NCI-H510A treated with DMSO at 0.1 percent for 48 hours (cell line): ENCODE measurements around the gene GRAMD1A.
"Not testable (repeated sequence)": the region's sequence is repeated elsewhere in the genome, so short reads cannot be mapped to it uniquely, and the experiment has no call there.

Experiments
- DNase-seq: peaks from one replicate; lab custom pipeline; 2025; lab: John Stamatoyannopoulos, UW

GRAMD1A gene

DNA sequence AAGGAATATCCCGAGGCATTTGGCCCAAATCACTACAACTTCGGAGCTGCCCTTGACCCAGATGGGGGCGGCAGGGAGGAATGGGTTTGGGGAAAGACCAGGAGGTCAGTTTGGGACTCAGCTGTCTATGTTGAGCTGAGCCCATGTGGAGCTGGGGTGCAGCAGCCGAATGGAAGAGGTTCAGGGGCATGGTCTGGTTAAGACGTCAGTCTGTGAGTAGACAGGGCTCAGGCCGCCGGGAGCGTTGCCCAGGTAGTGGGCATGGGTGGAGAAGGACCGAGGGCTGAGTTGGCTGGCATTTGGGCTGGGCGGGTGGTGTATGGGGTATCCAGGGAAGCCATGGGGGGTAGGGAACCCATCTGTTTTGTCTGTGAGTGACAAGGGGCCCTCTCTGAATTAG, 20.9 kb downstream of the GRAMD1A start:
- no peak for DNase-seq

DNA sequence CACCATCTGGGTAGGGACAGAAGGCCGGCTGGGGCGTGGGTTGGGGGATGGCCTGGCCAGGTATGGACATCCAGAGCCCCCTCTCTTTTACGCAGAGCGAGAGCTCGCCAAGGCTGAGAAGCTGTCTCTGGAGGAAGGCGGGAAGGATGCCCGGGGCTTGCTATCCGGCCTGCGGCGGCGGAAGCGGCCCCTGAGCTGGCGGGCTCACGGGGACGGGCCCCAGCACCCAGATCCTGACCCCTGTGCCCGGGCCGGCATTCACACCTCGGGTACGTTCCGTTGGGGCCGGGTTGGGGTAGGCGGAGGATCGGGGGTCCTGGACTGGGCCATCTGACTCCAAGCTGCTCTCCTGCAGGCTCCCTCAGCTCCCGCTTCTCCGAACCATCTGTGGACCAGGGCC, 21.5 kb downstream of the GRAMD1A start:
- no peak for DNase-seq

DNA sequence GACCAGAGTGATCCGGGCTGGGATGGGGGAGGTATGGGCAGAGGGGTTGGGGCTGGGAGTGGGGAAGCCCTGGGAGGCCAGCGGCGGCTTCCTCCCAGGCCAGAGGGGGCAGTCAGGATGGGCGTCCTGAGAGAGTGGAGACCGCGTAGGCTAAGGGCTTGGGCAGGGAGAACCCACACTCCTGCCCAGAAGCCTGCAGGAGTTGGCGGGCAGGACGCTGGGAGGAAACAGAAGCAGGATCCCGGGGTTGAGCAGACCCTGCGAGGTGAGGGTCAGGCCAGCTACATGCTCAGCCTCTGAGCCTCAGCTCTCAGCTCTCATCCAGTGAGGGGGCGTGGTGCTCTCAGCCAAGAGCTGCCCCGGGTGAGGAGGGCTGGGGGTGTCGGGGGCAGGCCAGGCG, 22.3 kb downstream of the GRAMD1A start:
- DNase-seq = no peak

DNA sequence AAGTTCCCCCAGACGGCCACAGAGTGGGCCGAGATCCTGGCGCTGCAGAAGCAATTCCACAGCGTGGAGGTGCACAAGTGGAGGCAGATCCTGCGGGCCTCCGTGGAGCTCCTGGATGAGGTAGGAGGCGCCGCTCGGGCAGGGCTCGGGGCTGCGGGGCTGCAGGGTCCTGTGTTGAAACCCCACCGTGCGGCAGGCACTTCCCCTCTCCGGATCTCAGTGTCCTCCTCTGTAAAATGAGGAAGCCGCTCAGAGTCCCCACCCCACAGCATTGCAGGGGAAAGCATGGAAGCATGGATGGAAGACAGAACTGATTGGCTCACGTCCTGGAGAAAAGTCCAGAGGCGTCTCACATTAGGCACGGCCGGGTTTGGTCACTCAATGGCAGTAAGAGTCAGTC, 23.3 kb downstream of the GRAMD1A start:
- no peak for DNase-seq

GRCh38 chr19:35024095-35024494, 24.0 kb downstream of the GRAMD1A start:
- no peak for DNase-seq

GRCh38 chr19:35025969-35026368, 25.8 kb downstream of the GRAMD1A start:
- no peak for DNase-seq

GRCh38 chr19:35026418-35026817, 26.3 kb downstream of the GRAMD1A start:
- DNase-seq = no peak

- no peak for DNase-seq
Observed at GRCh38 chr19:35027009-35027408, 26.9 kb downstream of the GRAMD1A start.

GRCh38 chr19:35027851-35028599, 27.9 kb downstream of the GRAMD1A start:
- DNase-seq = no peak

GRCh38 chr19:35028600-35028885, 28.4 kb downstream of the GRAMD1A start:
- not testable (repeated sequence) for DNase-seq

DNA sequence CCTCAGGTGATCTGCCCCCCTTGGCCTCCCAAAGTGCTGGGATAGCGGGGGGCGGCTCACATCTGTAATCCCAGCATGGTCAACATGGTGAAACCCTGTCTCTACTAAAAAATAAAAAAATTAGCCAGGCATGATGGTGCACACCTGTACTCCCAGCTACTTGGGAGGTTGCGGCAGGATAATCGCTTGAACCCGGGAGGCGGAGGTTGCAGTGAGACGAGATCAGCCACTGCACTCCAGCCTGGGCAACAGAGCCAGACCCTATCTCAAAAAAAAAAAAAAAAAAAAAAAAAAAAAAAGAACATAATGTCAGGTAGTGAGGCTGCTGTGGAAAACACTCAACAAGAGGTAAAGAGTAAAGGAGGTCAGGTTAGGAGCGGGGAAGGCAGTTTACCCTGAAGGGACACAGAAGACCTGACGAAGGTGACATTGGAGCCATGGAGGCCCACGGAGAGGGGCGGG, 29.2 kb downstream of the GRAMD1A start:
- not testable (repeated sequence) for DNase-seq

DNA sequence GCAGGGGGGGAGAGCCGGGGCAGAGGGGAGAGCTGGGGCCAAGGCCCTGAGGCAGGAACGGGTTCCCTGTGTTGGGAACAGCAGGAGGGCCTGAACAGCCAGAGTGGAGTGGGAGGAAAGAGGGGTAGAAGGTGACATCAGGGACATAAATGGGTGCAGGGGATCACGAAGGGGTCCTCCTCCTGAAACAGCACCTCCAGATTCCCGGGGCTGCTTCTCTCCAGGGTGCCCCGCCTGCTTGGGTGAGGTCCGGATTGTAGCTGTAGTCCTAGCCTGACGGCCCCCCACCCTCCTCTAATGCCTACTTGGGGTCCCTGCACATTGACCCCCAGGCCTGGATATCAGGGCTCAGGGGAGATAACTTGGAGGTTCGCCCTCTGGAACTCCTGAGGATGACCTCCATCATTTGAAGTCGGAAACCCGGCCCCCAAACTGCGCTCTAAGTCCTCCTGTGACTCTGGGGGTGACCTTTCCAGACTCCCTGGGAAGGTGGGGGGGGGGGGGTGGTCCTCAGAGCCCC, 29.7 kb downstream of the GRAMD1A start:
- DNase-seq = no peak

DNA sequence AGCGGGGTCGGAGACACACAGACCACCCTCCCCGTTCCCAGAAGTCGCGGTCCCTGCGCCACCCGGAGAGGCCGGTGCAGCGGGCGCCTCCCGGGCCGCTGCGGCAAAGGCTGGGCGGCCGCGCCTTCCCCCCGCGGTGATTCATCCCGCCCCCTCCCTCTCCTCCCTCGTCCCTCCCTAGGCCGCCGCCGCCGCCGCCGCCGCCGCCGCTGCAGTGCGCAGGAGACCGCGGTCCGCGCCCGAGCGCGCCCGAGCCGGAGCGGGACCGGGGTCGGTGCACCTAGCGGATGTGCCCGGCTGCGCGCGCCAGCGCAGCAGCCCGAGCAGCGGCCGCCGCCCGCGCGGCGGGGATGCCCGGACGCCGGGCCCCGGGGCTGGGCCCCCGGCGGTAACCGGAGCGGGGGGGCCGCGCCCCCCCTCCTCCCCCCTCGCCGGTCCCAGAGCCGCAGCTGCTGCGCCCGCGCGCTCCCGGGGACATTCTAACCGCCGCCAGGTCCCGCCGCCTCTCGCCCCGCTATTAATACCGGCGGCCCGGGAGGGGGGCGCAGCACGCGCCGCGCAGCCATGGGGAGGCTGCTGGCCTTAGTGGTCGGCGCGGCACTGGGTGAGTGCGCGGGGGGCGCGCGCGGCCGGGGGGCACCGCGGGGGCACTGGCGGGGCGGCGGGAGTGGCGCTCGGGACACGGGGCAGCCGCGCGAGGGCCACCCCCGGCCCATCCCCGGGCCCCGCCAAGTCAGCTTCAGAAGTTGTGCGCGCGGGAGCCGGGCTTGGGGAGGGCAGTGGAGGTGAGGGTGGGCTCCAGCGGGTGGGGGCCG, 30.3 kb downstream of the GRAMD1A start, which contains the start of gene SCN1B:
Gene SCN1B (plus strand): TSS at position 214 of the 815 bp plus-strand sequence. CDS start 351 bp downstream, at position 565.
- DNase-seq = no peak

GRCh38 chr19:35031072-35031881, 31.2 kb downstream of the GRAMD1A start:
- DNase-seq = no peak

- no peak for DNase-seq
Observed at GRCh38 chr19:35032356-35032865, 32.3 kb downstream of the GRAMD1A start.

DNA sequence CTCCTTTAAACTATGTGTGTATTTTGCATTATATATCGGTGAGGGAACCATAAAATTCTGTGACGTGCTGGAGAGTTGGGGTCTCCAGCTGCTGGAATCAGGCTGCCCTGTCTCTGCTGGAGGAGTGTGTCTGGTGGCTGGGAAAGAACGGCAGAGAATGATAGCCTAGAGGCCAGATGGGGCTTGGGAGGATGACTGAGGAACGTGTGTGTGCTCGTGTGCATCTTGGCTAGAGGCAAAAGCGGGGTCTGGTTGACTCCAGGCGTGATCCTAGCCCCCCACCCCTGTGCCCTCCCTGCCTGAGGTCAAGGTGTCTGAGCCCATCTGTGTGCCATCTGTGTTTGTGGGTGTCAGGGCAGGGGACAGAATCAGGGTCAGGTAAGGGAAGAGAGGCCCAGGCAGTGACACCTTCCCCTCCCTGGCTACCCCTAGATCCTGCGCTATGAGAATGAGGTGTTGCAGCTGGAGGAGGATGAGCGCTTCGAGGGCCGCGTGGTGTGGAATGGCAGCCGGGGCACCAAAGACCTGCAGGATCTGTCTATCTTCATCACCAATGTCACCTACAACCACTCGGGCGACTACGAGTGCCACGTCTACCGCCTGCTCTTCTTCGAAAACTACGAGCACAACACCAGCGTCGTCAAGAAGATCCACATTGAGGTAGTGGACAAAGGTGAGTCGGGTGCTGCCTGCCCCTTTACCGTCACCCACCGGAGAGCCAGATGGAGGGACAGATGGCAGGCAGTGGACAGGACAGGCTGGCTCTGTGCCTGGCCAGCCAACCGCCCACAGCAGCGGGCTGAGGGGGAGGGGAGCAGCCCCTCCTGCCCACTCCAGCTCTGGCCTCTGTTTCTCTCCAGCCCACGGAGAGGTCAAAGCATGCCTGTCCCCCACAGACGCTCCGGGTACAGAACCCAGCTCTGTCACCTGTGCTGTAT, 33.2 kb downstream of the GRAMD1A start:
- no peak for DNase-seq

- no peak for DNase-seq
Observed at GRCh38 chr19:35034005-35034502, 33.9 kb downstream of the GRAMD1A start.

GRCh38 chr19:35034588-35035382, 34.7 kb downstream of the GRAMD1A start:
- no peak for DNase-seq

DNA sequence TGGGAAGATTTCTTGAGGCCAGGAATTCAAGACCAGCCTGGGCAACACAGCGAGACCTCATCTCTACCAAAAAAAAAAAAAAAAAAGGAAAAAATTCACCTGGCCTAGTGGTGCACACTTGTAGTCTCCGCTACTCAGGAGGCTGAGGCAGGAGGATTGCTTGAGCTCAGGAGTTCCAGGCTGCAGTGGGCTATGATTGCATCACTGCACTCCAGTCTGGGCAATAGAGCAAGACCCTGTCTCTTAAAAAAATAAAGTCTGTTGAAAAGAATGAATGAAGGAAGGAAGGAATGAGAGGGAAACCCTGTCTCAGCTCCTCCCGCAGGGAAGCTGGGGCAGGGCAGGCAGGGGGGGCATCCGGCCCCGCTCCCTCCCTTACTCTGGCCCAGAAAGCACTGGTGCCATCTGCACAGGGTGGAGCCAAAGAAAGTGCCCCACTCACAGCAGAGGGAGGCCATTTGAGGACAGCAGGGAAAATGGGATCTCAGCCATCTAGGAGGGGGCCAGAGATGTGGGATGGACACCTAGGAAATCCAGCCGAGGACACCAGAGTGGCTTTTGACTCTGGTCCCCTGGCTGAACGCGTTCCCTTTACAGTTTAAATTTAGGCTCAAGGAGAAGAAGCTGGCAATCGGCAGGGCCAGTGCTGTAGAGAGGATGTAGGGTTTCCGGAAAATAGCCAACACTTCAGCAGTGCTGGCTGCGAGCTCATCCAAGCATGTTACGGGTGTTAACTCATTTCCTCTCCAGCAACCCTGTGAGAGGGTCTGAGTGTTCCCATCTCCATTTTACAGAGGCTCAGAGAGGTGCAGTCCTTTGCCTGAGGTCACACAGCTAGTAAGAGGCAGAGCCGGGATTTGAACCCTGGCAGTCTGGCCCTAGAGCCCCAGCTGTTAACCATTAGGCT, 37.8 kb downstream of the GRAMD1A start:
- DNase-seq = no peak
